Activated T-cell treated with anti-CD3 and anti-CD28 coated beads, Interleukin-2, amount 50 U/mL, for 1 hour (primary cell): ENCODE measurements around the gene RPH3AL.
"Not testable (repeated sequence)": the region's sequence is repeated elsewhere in the genome, so short reads cannot be mapped to it uniquely, and the experiment has no call there.

Experiments
- DNase-seq: peaks from one replicate; pipeline ENCODE4 v3.0.0-alpha.2; 2020

The RPH3AL gene

DNA sequence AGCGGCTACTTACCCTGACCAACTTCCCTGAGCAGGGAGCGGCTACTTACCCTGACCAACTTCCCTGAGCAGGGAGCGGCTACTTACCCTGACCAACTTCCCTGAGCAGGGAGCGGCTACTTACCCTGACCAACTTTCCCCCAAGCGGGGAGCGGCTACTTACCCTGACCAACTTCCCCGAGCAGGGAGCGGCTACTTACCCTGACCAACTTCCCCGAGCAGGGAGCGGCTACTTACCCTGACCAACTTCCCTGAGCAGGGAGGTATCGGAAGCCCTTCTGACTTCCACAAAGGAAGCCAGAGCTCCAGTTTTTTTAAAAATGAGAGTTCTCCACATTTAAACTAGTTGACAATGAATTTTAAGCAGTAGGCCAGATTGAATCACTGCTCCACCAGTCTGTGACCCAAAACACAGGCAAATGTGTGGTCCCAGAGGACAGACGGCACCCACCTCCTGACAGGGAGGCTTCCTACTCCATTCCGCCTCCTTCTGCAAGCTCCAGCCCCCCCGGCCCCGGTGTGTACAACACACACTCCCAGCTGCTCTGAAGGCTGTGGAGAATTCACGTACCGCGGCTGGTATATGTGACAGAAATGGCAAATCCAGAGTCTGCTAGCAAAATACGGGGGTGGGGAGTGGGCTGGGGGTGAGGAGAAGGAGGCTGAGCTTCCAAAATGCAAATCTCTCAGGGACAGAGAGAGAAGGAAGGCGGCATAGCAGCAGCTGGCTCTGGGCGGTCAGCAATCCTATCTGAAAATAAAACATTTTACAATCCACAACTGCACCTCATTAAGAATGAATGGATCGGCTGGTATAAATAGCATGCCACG, 118.2 kb downstream of the RPH3AL start:
- not testable (repeated sequence) for DNase-seq

- DNase-seq: no peak
These were observed 119.1 kb downstream of the RPH3AL start for GRCh38 chr17:233473-233941.

- no peak for DNase-seq
These were observed 120.4 kb downstream of the RPH3AL start for GRCh38 chr17:231966-232807.

GRCh38 chr17:231191-231965, 121.2 kb downstream of the RPH3AL start:
- no peak for DNase-seq

DNA sequence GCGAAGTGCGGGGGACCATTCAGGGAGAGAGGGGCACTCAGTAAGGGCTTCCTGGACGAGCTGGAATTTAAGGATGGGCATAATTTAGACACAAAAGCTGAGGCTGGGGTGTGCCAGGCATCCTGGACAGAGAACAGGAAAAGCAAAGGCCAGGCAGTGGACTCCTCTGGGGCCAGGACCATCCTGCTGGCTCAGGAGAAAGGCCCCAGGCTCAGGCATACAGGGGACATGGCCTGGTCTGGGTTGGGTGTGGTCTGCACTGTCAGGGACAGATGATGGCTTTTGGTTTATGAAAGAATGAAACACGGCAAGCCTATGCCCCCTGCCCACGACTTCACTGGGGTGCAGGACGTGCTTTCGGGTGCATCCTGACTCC, 122.2 kb downstream of the RPH3AL start:
- no peak for DNase-seq

DNA sequence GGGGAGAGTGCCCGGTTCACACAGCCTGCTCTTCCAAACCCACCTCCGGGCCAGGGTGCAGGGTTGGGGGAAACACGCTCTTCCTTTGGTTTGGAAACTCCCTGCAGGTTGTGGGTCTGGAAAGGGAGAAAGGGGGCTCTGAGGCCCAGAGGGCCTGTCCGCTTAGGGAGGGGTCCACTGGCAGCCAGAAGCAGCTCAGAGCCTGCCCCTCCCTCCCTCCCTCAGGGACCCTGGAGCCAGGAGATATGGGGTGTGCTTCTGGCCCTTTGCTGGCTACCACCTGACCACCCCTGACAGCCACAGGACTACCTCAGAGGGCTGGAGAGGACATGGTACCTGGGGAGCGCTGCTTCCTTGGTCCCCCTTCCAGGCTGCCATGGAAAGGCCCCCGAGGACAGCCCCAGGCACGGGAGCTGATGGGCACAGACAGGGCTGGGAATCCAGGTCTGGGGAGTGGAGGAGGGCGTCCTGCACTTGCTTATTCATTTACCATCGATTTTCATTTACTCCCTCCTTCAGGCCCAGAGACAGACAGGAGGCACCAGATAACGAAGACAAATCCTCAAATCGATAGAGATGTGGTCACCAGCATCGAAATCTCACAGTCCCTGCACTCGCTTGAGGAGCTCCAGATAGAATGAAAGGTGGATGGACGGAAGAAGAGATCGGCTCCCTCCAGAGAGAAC, 122.8 kb downstream of the RPH3AL start:
- no peak for DNase-seq

DNA sequence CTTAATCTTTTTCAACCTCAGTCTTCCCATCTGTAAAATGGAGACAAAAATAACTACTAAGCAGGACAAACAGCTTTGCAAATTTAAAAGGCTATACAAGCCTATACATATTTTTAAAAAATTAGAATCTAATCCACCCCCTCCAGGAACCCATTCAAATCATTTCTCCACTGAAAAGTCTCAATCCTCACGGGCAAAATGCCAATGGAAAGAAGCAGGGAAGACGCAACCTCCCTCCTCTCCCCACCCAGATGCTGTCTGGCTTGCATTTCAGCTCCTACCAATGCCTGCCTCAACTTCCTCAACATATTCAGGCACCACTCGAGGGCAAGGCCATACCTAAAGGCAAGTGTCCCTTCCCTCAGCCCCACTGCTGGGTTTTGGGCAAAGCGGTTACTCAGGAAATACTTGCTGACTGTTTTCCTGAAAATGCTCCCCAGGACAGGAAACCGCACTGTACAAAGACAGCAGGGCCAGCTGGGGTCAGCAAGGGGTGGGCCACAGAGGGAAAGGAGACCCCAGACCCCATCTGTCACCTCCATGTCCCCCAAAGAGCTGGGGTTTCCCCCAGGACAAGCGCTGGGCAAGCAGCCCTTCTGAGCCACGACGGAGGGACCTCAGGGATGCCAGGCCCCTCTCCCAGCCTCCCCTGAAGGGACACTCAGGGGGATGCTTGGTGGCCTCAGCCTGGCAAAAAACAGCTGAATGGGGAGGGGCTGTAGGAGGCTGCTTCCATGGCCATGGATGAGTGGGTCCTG, 123.5 kb downstream of the RPH3AL start:
- no peak for DNase-seq

- DNase-seq: no peak
These were observed 124.5 kb downstream of the RPH3AL start for GRCh38 chr17:227946-228615.

- DNase-seq: no peak
These were observed 125.3 kb downstream of the RPH3AL start for GRCh38 chr17:227078-227945.

DNA sequence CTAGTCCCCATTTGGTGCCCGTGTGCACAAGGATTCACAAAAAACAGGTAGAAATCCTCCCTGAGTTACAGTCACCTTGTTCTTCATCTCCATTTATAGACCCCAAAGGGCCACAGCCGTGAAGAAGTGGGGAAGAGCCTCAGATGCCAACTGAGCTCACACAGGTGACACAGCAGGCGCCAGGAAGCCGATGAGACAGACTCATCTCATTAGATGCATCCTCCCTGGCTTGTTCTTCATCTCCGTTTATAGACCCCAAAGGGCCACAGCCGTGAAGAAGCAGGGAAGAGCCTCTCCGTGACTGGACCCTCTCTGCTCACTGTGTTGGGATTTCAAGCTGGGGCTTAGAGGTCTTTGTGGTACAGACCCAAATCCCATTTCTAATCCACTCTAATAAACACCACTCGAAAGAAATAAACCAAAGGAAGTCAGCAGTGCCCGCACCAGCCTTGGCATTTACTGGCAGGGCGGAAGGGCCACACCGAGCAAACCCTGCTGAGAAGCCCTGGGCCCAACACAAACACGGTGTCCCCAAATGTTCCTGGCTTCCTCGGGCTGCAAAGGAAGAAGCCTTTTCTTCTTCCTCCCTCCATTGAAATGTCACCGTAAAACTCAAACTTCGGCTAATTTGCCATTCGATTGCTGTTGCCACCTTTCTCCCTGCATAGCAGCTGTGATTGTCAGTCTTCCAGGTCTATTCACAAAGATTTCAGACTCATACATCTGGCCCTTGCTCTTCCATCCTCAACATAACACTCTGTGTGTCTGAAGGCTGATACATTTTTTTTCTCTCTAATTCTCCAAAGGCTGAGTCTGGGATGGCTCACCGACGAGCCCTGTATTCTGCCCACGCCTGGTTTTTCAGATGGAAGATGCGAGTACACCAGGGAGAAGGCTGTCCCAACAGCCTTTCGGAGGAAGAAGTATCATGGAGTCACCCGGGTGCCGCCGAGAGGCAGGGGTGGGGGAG, 126.2 kb downstream of the RPH3AL start:
- DNase-seq: no peak

DNA sequence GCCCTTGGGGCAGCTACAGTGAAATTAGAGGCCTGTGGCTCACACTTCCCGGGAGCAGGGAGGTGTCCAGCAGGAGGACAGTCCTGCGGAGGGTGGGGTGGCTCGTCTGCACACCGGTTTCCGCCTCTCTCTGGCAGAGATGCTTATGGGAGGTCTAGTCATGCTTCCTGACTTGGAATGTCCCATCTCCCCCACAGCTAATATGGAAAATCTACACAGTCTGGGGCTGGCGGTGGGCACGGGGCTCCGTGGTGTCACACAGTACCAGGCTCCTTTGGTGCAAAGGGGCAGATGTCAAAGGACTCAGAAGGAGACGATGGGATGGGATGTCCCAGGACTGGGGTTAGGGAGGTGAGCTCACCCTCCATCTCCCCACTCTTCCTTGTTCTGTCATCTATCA, 127.1 kb downstream of the RPH3AL start:
- no peak for DNase-seq

- not testable (repeated sequence) for DNase-seq
These were observed 128.0 kb downstream of the RPH3AL start for GRCh38 chr17:224576-224975.

GRCh38 chr17:223723-224471, 128.7 kb downstream of the RPH3AL start:
- no peak for DNase-seq

- no peak for DNase-seq
These were observed 130.4 kb downstream of the RPH3AL start for GRCh38 chr17:222172-222571.

DNA sequence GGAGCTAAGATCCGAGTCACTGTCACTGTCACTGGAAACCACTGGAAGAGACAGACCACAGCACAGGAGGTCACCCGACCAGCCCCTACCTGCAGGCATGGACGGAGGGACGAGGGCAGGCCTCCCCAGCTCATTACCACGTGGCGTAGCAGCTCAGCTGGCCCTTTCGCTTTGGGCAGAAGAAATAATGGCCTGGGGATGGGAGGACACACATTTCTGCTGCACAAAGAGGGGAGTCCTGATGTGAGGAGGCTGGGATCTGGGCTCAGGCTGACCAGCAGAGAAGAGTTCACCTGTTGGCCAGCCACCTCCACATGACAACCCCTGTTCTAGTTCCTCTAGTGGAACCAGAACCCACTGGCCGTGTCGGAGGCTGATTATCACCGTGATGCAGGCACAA, 132.9 kb downstream of the RPH3AL start:
- DNase-seq: no peak

- DNase-seq: no peak
These were observed 134.0 kb downstream of the RPH3AL start for GRCh38 chr17:218432-219110.

- DNase-seq: no peak
These were observed 136.0 kb downstream of the RPH3AL start for GRCh38 chr17:216625-217024.
